ENCODE data around the gene ICA1.

DNA sequence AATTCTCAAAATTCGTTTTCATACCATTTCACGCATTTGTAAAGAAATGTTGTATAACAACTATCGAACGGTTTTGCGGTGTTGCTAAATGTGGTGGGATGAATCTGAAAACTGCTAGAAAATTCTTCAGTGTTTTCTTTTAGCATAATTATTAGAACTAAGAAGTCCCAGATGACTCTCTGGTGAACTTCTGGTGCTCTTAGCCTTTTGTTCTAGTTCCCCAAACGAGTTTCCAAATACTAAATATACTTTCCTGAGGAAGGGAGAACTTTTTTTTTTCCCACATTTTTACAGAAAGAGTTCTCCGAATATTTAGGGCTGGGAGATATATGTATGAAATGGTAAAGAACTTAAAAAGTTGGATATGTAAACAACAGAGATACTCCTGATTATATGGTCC lies 82.5 kb downstream of the ICA1 start:
- TF ChIP-seq, protein P1, sequence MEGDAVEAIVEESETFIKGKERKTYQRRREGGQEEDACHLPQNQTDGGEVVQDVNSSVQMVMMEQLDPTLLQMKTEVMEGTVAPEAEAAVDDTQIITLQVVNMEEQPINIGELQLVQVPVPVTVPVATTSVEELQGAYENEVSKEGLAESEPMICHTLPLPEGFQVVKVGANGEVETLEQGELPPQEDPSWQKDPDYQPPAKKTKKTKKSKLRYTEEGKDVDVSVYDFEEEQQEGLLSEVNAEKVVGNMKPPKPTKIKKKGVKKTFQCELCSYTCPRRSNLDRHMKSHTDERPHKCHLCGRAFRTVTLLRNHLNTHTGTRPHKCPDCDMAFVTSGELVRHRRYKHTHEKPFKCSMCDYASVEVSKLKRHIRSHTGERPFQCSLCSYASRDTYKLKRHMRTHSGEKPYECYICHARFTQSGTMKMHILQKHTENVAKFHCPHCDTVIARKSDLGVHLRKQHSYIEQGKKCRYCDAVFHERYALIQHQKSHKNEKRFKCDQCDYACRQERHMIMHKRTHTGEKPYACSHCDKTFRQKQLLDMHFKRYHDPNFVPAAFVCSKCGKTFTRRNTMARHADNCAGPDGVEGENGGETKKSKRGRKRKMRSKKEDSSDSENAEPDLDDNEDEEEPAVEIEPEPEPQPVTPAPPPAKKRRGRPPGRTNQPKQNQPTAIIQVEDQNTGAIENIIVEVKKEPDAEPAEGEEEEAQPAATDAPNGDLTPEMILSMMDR (IDR thresholded peaks at IDR 0.05; ENCODE audit: low read depth, low read length, poor library complexity, severe bottlenecking) = no peak
- no peak for TF ChIP-seq EZH2phosphoT487 (IDR thresholded peaks at IDR 0.05; ENCODE audit: borderline replicate concordance, low read length)

Measured in DOHH2 (cell line).